GM18511 (cell line): Measurements from ENCODE around the gene BRAT1.

Experiments
- ATAC-seq: cut with Tn5 transposase; IDR thresholded peaks from one replicate; pipeline ENCODE4 v1.9.1; 2021; ENCODE audit warnings: mild to moderate bottlenecking, moderate library complexity; ENCODE audit not compliant: unreplicated experiment

Gene BRAT1

DNA sequence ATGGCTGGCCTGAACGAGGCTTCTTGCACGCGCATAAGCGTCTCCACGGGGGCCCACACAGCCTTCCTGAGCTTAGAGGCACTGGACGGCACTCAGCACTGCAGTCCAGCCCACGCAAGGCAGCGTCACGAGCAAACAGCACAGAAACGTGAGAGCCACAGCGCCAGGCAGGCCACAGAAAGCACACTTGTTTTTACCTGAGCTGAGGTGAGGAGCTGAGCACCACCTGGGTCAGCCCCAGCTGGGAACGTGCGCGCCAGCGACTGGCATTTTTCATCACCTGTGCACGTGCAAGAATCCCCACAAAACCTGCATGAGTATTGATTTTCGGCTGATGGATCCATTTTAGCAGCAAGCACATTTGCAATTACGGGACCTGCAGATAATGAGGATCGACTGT is 30.1 kb upstream of the BRAT1 start:
- ATAC-seq = no peak

- ATAC-seq = no peak
Measured at GRCh38 chr7:2583798-2584580, 28.7 kb upstream of the BRAT1 start.

DNA sequence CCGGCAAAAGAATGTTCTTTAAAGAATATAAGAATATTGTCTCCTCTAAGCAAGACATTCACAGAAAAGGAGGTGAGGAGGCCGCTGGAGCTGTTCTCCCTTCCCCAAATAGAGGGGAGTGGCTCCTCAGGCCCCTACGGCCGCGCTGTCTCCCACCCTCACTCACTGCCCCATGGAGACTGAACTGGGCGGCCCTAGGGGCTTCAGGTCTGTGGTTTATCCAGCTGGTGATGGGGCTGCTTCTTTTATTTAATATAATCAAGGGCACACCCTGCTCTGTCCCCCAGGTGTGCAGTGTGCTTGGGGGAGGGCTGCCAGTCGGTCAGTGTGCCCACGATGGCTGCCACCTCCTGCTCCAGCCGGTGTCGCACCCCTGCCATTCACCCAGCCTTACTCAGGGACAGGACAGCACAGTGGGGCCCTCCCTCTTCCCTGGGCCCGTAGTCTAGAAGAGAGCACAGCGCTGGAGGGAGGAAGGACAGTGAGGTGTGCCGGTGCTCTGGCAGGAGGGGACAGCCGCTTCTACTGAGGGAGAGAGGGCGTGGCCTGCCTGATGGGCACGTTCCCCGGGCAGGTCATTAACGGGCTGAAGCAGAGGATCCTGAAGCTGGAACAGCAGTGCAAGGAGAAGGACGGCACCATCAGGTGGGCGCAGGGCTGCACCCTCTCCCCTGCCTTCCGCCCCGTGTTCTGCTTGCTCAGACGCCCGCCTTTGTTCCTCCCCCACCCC is 26.8 kb upstream of the BRAT1 start:
- ATAC-seq = no peak

GRCh38 chr7:2580636-2581035 is 25.3 kb upstream of the BRAT1 start:
- ATAC-seq = no peak

DNA sequence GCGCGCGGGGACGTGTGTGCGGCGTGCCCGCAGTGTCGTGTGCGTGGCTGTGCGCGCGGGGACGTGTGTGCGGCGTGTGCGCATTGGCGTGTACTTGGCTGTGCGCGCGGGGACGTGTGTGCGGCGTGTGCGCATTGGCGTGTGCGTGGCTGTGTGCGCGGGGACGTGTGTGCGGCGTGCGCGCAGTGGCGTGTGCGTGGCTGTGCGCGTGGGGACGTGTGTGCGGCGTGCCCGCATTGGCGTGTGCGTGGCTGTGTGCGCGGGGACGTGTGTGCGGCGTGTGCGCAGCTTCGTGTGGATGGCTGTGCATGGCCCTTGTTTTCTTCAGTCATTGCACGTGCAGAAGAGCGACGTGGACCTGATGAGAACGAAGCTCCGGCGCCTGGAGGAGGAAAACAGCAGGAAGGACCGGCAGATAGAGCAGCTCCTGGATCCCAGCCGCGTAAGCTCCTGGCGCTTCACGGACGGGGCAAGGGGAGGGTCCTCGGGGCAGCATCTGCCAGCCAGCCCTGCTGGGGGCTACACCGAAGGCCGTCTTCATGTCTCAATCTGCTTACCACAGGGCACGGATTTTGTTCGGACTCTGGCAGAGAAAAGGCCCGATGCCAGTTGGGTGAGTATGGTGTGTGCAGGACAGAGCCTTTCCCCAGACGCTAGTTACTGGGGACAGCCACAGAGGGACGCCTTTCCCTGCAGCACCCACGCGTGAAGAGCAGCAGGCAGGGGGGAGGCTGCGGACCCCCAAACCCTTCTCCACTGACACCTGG is 22.8 kb upstream of the BRAT1 start:
- ATAC-seq = no peak

DNA sequence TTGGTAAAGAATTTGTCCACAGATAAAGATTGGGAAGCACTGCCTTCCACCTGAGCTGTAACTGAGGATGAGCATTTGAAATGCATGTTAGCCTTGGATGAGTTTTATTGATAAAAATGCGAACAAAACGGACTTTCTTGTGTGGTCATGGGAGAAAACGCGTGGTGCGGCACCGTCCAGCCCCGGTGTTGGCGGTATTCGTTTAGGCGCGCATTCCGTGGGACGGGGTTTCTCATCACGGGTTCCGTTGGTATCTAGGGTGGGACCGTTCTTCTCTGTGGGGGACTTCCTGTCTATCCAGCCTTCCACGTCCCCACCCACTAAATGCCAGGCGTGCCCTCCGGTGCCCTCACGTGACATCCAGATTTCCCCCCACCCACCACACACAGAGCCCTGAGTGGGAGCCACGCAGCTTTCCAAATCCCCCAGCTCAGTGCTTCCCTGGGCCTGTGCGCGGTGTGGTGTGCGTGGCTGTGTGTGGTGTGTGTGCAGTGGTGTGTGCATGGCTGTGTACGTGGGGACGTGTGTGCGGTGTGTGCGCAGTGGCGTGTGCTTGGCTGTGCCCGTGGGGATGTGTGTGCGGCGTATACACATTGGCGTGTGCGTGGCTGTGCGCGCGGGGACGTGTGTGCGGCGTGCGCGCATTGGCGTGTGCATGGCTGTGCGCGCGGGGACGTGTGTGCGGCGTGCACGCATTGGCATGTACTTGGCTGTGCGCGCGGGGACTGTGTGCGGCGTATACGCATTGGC is 21.6 kb upstream of the BRAT1 start:
- ATAC-seq = no peak

DNA sequence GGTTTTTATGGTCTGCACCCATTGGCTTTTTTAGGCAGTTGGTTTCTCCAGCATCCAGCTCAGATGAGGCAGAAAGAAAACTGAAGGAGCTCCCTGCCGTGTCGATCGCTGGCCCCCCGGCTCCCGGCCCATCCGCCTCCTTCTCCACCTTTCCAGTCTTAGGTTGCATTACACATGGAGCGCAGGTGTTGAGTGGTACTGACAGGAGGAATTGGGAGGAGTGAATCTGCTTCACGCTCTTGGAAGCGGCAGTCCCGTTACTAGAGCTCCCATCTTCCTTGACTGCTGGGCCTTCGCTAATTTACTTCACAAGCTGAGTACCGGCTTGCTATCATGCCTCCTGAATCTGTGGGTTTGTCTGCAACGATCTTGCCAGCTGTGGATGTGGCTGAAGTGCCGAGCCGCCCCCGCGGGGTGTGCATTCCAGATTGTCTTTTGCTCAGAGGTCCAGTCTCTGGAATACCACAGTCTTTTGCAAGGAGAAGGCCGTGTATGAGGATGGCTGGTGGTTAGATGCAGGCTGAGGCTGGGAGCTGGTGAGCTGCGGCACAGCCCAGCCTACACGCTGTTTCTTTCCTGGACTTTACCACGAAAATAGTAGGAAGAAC is 20.5 kb upstream of the BRAT1 start:
- no peak for ATAC-seq

DNA sequence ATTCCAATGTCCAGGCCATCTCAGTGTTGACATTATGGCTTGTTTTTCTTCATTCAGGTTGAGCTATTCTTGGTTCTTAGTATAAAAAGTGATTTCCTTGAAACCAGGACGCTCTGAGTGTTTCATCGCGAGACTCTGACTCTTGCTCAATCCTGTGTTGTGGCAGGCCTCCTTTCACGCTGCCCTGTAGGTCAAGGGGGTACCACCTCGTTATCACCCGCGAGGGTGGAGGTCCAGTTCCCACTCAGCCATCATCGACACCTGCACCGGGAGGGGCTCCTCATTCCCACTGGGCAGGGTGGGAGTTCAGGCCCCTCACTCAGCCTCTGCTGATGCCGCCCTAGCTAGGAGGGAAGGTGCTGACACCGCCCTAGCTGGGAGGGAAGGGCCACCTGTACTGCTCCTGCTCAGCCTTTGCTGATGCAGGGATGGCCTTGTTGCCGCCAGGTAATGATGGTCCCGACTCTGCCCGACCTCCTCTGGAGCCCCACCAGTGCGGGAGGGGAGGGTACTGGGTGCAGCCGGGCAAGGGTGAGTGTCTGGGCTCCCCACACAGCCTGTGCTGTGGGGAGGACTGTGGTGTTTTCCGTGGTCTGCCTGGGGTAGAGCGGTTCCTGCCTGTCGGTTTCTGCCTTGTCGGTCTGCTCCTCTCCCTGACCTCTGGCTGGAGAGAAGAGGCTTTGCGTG is 19.9 kb upstream of the BRAT1 start:
- no peak for ATAC-seq

DNA sequence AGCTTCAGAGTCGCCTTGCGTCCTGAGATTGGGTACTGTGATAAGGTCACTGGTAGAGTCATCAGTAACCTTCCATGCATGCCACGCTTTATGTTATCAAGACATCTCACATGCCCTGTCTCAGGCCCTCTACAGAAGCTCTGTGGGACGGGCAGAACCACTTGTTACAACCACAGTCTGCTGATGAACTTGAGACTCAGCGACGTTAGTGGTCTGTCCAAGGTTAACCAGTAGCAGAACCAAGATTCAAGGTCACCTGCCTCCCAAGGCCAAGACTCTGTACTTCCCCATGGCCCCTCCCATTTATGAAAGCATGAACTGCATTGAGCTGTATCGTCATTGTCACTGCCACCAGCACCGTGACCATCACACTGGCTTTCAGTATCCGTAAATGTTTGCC is 18.4 kb upstream of the BRAT1 start:
- ATAC-seq = no peak

DNA sequence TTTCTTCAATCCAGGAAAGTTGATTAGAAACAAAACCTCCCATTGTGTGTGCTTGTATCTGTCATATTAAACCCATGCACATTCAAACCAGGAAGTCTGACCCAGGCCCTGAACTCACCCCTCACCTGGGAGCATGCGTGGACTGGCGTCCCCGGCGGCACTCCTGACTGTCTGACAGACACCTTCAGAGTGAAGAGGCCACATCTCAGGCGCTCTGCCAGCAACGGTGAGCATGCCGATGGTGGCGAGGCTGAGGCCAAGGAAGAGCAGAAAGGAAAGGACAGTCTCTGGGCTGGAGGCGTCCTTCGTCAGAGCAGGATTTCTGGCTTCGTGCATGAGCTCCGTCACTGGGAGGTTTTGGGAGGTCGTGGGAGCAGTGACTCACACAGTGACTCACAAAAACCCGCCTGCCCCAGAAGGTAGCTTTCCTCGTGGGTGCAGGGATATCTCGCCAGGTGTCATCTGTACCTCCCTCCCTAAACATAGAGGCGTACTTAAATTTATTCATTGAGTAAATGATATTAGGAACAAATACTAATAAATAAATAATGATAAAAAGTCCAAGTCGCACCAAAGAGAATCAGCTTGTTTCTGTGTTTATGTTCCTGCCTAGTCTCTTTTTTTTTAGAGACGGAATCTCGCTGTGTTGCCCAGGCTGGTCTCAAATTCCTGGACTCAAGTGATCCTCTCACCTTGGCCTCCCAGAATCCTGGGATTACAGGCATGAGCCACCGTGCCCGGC is 16.9 kb upstream of the BRAT1 start:
- ATAC-seq = no peak

DNA sequence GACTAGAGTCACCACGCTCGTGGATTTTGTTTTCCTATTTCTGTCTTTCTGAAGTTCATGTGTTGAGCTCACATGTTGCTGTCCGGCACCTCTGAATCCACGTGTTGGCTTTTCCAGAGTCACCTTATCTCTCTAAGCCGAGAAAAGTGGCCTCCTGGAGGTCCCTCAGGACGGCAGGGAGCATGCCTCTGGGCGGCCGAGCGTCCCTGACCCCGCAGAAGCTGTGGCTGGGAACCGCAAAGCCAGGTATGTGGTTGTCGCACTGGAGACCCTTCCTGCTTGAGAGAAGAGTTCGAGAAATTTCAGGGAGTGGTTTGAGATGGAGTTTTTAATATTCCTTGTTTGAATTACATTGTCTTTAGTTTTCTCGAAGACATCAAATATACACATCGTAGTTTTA is 16.1 kb upstream of the BRAT1 start:
- ATAC-seq = no peak

DNA sequence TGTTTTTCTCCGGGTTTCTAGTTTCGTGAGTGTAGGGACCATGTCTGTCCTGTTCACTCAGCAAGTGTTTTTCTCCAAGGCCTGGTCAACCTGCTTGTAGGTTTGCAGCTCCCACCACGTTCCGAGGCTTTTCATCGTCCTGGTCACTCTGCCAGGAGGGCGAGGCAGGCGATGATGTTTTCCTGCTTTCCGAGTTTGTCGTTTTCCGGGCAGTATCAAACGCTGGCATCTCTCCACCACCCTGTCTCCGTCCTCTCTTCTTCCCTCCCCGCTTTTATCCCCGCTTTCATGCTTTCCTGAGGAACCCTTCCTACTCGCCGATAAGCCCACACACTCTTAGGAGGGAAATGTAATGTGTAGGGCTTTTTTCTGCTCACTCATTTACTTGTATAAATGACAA is 14.7 kb upstream of the BRAT1 start:
- ATAC-seq = no peak

DNA sequence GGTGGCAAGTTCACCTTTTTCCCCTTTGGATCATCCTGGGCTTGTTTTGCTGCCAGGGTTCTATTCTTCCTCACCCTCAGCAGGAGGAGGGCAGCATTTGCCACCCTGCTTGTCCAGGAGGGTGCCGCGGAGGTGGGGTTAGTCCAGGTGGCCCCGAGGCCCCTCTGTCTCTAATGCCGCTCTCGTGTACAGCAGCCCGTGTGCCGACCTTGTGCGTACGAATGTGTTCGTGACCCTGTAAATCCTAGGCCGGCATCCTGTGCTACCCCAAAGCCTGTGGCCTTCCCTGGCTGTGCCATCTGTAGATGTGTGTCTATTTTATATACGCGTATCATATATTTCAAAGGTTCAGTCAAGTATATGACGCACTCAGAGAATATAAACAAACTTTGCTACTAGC is 14.1 kb upstream of the BRAT1 start:
- no peak for ATAC-seq

DNA sequence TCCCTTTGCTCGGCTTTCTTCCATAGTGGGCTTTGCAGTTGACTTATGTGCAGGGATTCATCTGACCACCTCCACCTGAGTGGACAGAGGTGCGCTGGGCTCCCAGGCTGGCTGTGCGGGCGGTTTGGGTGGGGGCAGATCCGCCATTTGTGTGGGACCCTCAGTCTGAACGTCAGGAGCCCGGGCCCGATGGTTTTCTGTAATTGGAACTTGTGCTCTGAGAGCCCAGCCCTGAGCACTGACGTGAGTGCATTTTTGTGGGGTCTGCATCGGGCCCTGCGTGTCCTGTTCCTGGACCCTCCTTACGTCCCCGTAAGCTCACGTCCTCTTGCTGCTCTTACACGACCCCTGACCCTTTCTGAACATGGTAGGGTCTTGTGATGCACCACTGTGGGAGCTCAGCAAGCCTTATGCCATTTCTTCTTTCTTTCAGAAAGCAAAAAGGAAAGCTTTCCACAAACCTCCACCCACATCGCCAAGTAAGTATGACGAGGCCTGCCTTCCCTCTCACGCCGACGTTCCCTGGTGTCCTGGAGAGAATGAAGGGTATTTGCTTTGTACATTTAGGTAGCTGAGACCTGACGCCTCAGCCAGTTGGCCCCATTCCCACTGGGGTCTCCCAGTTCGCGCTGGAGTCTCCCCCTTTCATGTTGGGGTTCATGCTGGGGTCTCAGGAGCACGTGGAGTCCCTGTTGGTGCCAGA is 13.3 kb upstream of the BRAT1 start:
- ATAC-seq = no peak

DNA sequence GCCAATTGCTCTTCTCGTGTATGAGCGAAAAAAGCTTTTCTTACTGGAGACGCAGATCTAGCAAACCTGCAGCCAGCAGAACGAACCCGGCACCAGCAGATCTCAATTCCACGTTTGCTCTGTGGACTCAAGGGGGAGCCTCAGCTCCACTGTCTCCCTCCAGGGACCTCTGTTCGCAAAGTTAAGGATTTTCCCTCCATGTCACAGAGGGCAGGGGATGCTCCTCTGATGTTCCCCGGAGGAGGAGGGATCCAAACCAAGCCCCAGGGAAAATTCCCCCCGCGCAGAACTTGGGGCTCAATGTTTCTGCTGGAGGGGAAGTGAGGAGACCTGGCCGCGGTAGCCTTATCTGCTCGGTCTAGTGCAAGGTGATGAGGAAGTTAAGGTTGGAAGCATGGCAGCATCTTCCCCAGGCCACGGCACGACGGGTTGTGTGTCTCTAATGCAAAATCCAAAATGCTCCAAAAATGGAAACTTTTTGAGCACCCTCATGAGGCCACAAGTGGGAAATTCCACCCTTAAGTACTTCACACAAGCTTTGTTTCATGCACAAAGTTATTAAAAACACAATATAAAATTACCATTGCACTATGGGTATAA is 12.5 kb upstream of the BRAT1 start:
- ATAC-seq = no peak

GRCh38 chr7:2566890-2567678 is 11.8 kb upstream of the BRAT1 start:
- ATAC-seq = peak; percentile 81

DNA sequence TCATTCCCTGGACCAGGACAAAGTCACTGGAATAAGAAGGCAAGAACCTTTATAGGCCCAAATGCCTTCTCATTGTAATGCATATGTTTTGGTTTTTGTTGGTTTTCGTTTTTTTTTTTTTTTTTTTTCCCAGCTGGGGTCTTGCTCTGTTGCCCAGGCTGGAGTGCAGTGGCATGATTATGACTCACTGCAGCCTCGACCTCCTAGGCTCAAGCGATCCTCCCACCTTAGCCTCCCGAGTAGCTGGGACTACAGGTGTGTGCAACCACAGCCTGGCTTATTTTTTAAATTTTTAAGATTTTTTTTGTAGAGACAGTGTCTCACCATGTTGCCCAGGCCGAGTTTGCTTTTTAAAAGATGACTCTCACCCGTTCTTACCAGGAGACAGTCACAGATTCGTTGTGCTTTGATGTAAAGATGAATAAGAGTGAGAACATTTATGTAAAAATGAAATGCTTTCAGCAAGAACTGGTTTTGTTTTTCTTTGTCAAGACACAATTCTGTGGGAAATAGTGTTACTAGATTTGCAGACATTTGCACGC is 11.1 kb upstream of the BRAT1 start:
- no peak for ATAC-seq
